Epidermal melanocyte (primary cell): ENCODE results near the gene TRIM48.
"Not testable (repeated sequence)": the region's sequence is repeated elsewhere in the genome, so short reads cannot be mapped to it uniquely, and the experiment has no call there.

ENCODE experiments used
- DNase-seq: peaks from one replicate; pipeline ENCODE4 v3.0.0; 2011; ENCODE audit warnings: low spot score; ENCODE audit not compliant: insufficient read length

TRIM48 gene

GRCh38 chr11:55261855-55262254 lies at the start of gene TRIM48:
TRIM48 (plus strand) TSS chr11:55262155; CDS start chr11:55262268, 113 bp downstream.
- DNase-seq = not testable (repeated sequence)

DNA sequence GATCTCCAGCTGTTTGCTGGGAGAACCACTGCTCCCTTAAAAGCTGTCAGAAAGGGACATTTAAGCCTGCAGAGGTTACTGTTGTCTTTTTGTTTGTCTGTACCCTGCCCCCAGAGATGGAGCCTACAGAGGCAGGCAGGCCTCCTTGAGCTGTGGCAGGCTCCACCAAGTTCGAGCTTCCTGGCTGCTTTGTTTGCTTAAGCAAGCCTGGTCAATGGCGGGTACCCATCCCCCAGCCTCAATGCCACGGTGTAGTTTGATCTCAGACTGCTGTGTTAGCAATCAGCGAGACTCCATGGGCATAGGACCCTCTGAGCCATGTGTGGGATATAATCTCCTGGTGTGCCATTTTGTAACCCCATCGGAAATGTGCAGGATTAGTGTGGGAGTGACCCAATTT lies 23.6 kb upstream of the TRIM48 start:
- not testable (repeated sequence) for DNase-seq

- DNase-seq = no peak
These were observed 1.1 kb downstream of the TRIM48 start for GRCh38 chr11:55263081-55263480.
